IPS DF 6.9 (cell line): Measurements from ENCODE around the gene APOBEC3H.
"Not testable (repeated sequence)": the region's sequence is repeated elsewhere in the genome, so short reads cannot be mapped to it uniquely, and the experiment has no call there.

ENCODE experiments used
- DNase-seq: peaks from one replicate; pipeline ENCODE4 v3.0.0-alpha.2; 2013; ENCODE audit warnings: low read depth, low spot score
- H3K27ac ChIP-seq: one replicate; pipeline ENCODE4 v1.5.1; 2013; ENCODE audit warnings: low read length, control low read depth
- H3K27me3 ChIP-seq: 2 replicates; pipeline ENCODE4 v1.6.1; 2013; ENCODE audit warnings: mild to moderate bottlenecking, low read length; ENCODE audit not compliant: control insufficient read depth, insufficient read depth
- H3K36me3 ChIP-seq: 2 replicates; pipeline ENCODE4 v1.6.1; 2013; ENCODE audit warnings: low read length; ENCODE audit not compliant: control insufficient read depth, insufficient read depth
- H3K4me1 ChIP-seq: 2 replicates; pipeline ENCODE4 v1.6.1; 2013; ENCODE audit warnings: low read length; ENCODE audit not compliant: control insufficient read depth, insufficient read depth
- H3K4me3 ChIP-seq: 2 replicates; pipeline ENCODE4 v1.5.1; 2013; ENCODE audit warnings: mild to moderate bottlenecking, low read length
- H3K9me3 ChIP-seq: 2 replicates; pipeline ENCODE4 v1.6.1; 2013; ENCODE audit warnings: low read length, inconsistent platforms; ENCODE audit not compliant: control insufficient read depth, insufficient read depth
- WGBS: extraction: QIAGEN DNeasy Blood & Tissue Kit; methylation state at CpG from one replicate; pipeline ENCODE4 v1.1.7; 2013; ENCODE audit warnings: mixed read lengths, missing lambda C conversion rate; ENCODE audit not compliant: insufficient read length, insufficient coverage; 5-methylcytosine and 5-hydroxymethylcytosine counted together

Gene APOBEC3H

GRCh38 chr22:39097098-39098020, at the start of gene APOBEC3H:
Gene APOBEC3H, plus strand, starts transcription at chr22:39097244. Its CDS starts 3,035 bp downstream, at chr22:39100279.
- Histone ChIP-seq H3K4me3 (no peak within 1 kb of the TSS), H3K27ac (no peak within 1 kb of the TSS), H3K27me3 (no peaks in the 10 kb centered on the region), H3K36me3 (no peaks in the 10 kb centered on the region), H3K9me3 (no peaks in the 10 kb centered on the region), H3K4me1 (peaks cover 8% of the 10 kb centered on the region)
- no peak for DNase-seq
- no CpG with 5 or more reads among the region's 9 CpGs for WGBS

- no CpG with 5 or more reads among the region's 7 CpGs for WGBS
- not testable (repeated sequence) for H3K4me1 ChIP-seq, DNase-seq
Observed at GRCh38 chr22:39049486-39049885, 47.6 kb upstream of the APOBEC3H start.

GRCh38 chr22:39051844-39052495, 45.1 kb upstream of the APOBEC3H start:
- H3K4me1 ChIP-seq, H3K4me3 ChIP-seq, DNase-seq, H3K27me3 ChIP-seq, H3K9me3 ChIP-seq, H3K27ac ChIP-seq, H3K36me3 ChIP-seq: not testable (repeated sequence)
- no CpG with 5 or more reads among the region's 18 CpGs for whole genome bisulfite sequencing

More at GRCh38 chr22:39049486-39049885, 47.6 kb upstream of the APOBEC3H start:
- not testable (repeated sequence) for H3K36me3 ChIP-seq, H3K27ac ChIP-seq, H3K27me3 ChIP-seq, H3K9me3 ChIP-seq, H3K4me3 ChIP-seq

GRCh38 chr22:39055658-39056057, 41.4 kb upstream of the APOBEC3H start:
- no peak for DNase-seq
- Histone ChIP-seq H3K27ac (no peak overlapping the region), H3K4me1 (peaks cover 2% of the 10 kb centered on the region), H3K4me3 (no peak overlapping the region), H3K36me3 (no peaks in the 10 kb centered on the region), H3K27me3 (no peaks in the 10 kb centered on the region), H3K9me3 (no peaks in the 10 kb centered on the region)
- WGBS = no CpG with 5 or more reads among the region's 11 CpGs

GRCh38 chr22:39061290-39061689, 35.8 kb upstream of the APOBEC3H start:
- H3K4me3 ChIP-seq, H3K27ac ChIP-seq, H3K27me3 ChIP-seq, H3K4me1 ChIP-seq, DNase-seq, H3K9me3 ChIP-seq, H3K36me3 ChIP-seq: not testable (repeated sequence)
- no CpG with 5 or more reads among the region's 6 CpGs for WGBS

- H3K36me3 ChIP-seq, H3K4me3 ChIP-seq, H3K27me3 ChIP-seq, H3K4me1 ChIP-seq, H3K9me3 ChIP-seq, H3K27ac ChIP-seq, DNase-seq: not testable (repeated sequence)
- WGBS = no CpG with 5 or more reads among the region's 10 CpGs
Observed at GRCh38 chr22:39061951-39062350, 35.1 kb upstream of the APOBEC3H start.

- WGBS = no CpG with 5 or more reads among the region's 8 CpGs
- not testable (repeated sequence) for H3K4me1 ChIP-seq, DNase-seq, H3K36me3 ChIP-seq, H3K9me3 ChIP-seq, H3K27ac ChIP-seq, H3K27me3 ChIP-seq, H3K4me3 ChIP-seq
Observed at GRCh38 chr22:39063904-39064303, 33.1 kb upstream of the APOBEC3H start.

- no CpG with 5 or more reads among the region's 9 CpGs for WGBS
- not testable (repeated sequence) for H3K4me3 ChIP-seq, DNase-seq, H3K27me3 ChIP-seq, H3K9me3 ChIP-seq, H3K36me3 ChIP-seq, H3K27ac ChIP-seq, H3K4me1 ChIP-seq
Observed at GRCh38 chr22:39066442-39067276, 30.4 kb upstream of the APOBEC3H start.

- DNase-seq = no peak
- Histone ChIP-seq H3K4me1 (peaks cover 2% of the 10 kb centered on the region; the same call in 1 of the 2 replicates), H3K27ac (no peak overlapping the region), H3K4me3 (no peak overlapping the region), H3K36me3 (no peaks in the 10 kb centered on the region), H3K27me3 (no peaks in the 10 kb centered on the region), H3K9me3 (no peaks in the 10 kb centered on the region)
- no CpG with 5 or more reads among the region's 13 CpGs for WGBS
Observed at GRCh38 chr22:39068033-39068785, 28.8 kb upstream of the APOBEC3H start.
